Measurements from ENCODE around the gene CXCL11. TPM values are rescaled to one million over a fixed set of nuclear protein-coding genes. Genes with fewer than 3 reads are reported as not detected.
A peak's percentile ranks its signal among the peaks of the same experiment; 100 is the strongest.

Gene CXCL11
- total RNA-seq (2014; rRNA removed; shearing (Covaris generic); ENCODE audit: low replicate concordance) = not detected in 2 replicates

DNA sequence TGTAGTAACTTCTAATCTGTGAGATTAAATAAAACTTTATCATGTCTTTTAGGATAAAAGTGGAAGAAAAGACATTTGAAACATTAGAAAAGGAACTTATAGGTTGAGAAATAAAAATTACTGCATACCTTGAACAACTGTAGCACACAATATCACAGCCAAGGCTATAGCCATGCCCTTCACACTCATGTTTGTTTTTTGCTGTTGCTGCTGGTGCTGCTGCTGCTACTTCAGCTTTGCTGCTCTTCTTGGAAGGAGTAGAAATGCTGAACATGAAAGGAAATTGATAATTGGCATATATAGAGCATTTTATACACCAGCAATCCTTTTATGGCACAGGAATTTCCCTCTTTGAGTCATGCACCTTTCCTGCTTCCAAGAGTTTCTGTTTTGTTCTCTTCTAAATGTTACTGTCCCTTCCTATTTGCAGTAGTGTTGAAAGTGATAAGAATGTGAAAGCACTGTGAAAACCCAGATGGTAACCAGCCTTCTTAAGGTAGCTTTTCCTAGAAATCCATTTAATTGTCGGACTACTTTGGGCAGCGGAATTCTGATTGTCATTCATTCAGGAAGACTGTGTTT lies at the start of gene CXCL11:
TSS of gene CXCL11 (minus strand) at position 272 of the 582 bp plus-strand sequence. CDS start at position 189, 83 bp downstream.
- no peaks in the 10 kb centered on the region for H4K20me1 ChIP-seq (ENCODE audit: insufficient read depth, low read depth, low read length)
- H3K9me2 ChIP-seq (replicated peaks; ENCODE audit: insufficient read depth, low read length) = no peaks in the 10 kb centered on the region
- H3K36me3 ChIP-seq (ENCODE audit: insufficient read depth, low read length) = no peaks in the 10 kb centered on the region
- no peaks in the 10 kb centered on the region for H3K79me2 ChIP-seq (ENCODE audit: low read length)
- H3K9me3 ChIP-seq (ENCODE audit: low read length) = no peaks in the 10 kb centered on the region
- H3K27me3 ChIP-seq (ENCODE audit: low read length) = no peaks in the 10 kb centered on the region
- DNase-seq = no peak
- H3K4me3 ChIP-seq (ENCODE audit: low read length) = 0 out of 2 replicates have a peak within 1 kb of the TSS, but pooled peaks have one; percentile 24
- peak within 1 kb of the TSS; percentile 49 for H3K4me2 ChIP-seq (ENCODE audit: low read depth, low read length, poor library complexity, severe bottlenecking)
- H3K27ac ChIP-seq (ENCODE audit: low read length) = peak within 1 kb of the TSS; percentile 60; the same call in 1 of the 2 replicates
- no peak within 1 kb of the TSS; the same call in 1 of the 2 replicates for H2AFZ ChIP-seq (ENCODE audit: low read length)
- H3K4me1 ChIP-seq (ENCODE audit: low read length) = peaks cover 19% of the 10 kb centered on the region
- no peak within 1 kb of the TSS; the same call in 1 of the 2 replicates for H3K9ac ChIP-seq (ENCODE audit: low read length)

DNA sequence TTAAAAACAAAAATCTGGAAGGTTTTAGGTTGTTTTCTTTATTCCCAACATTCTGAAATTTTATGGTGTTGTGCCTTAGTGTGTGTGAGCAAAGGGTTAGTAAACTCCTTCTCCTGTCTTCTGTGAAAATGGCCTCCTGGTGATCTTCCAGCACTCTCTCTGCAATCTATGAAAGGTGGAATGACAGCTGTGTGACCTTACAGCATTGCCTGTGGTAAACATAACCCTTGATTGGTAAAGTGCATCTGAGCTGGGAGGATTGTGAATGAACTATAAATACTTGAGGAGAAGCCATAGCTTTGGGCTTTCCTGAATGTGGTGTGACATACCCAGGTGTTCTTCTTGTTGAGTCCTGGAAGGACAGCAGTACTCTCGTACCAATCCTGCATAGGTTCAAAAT lies 48.7 kb upstream of the CXCL11 start:
- no peaks in the 10 kb centered on the region for H3K27me3 ChIP-seq (ENCODE audit: low read length)
- no peaks in the 10 kb centered on the region for H3K79me2 ChIP-seq (ENCODE audit: low read length)

DNA sequence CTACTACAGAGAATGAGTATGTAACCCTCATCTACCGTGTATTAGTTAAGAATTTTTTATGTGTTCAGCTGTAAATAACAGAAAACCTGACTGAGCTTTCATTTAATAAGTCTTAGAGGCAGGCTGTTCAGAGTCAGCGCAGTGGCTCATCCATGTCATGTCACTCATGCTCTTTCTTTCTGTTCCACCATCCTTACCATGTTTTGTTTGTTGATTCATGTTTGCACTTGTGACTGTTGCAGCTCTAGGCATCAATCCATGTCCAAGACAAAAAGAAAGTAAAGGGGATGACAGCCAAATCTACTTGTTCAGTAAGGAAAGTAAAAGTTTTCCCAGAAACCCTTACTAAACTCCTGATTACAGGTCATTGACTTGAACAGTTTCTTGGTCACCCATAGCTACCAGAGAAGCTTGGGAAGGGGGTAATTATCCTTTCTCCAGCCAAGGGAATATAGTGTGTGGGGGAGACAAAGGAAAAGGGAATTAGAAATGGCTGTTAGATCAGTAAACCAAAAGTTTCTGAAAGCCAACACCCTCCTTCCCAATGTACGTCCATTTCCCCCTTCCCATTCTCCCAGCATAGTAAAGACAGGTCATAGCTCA lies 47.6 kb upstream of the CXCL11 start:
- Histone ChIP-seq H3K36me3 (ENCODE audit: insufficient read depth, low read length) (no peaks in the 10 kb centered on the region), H3K4me3 (ENCODE audit: low read length) (no peak overlapping the region), H3K79me2 (ENCODE audit: low read length) (no peaks in the 10 kb centered on the region), H4K20me1 (ENCODE audit: insufficient read depth, low read depth, low read length) (no peaks in the 10 kb centered on the region), H3K9me2 (replicated peaks; ENCODE audit: insufficient read depth, low read length) (no peaks in the 10 kb centered on the region), H3K27me3 (ENCODE audit: low read length) (no peaks in the 10 kb centered on the region), H3K4me2 (ENCODE audit: low read depth, low read length, poor library complexity, severe bottlenecking) (no peak overlapping the region), H3K9ac (ENCODE audit: low read length) (no peak overlapping the region), H3K9me3 (ENCODE audit: low read length) (no peaks in the 10 kb centered on the region), H2AFZ (ENCODE audit: low read length) (no peak overlapping the region), H3K27ac (ENCODE audit: low read length) (no peak overlapping the region), H3K4me1 (ENCODE audit: low read length) (no peaks in the 10 kb centered on the region)
- DNase-seq = no peak

More for the DNA sequence above, 48.7 kb upstream of the CXCL11 start:
- Histone ChIP-seq H3K4me2 (ENCODE audit: low read depth, low read length, poor library complexity, severe bottlenecking) (no peak overlapping the region), H3K36me3 (ENCODE audit: insufficient read depth, low read length) (no peaks in the 10 kb centered on the region), H3K9me3 (ENCODE audit: low read length) (no peaks in the 10 kb centered on the region), H3K27ac (ENCODE audit: low read length) (no peak overlapping the region), H3K9me2 (replicated peaks; ENCODE audit: insufficient read depth, low read length) (no peaks in the 10 kb centered on the region), H3K9ac (ENCODE audit: low read length) (no peak overlapping the region), H4K20me1 (ENCODE audit: insufficient read depth, low read depth, low read length) (no peaks in the 10 kb centered on the region), H3K4me1 (ENCODE audit: low read length) (no peaks in the 10 kb centered on the region), H3K4me3 (ENCODE audit: low read length) (no peak overlapping the region), H2AFZ (ENCODE audit: low read length) (no peak overlapping the region)
- no peak for DNase-seq

DNA sequence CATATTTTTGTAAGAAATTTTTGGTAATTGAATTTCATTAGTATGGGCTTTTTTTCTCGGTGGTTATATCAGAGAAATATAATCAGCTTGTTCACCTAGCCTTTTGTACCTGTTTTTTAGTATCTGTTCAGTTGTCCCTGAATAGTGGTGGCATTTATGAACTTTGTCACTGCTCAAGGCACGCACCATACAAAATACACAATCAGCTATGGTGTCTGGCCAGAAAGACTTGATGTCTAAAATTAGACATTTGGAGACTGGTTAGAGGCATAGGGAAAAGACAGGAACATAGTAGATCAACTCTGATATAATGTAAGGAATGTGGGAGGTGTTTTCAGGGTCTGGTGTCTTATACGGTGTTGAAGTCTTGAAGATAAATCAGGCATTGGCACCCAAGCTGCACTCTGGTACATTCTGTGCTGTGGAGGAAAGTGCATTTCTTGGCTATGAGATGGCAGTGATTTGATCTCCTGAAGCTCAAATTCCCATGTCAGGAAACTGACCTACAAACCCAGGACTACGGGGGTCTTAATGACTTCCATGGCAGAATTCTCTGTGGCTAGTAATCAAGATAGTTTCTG lies 42.3 kb upstream of the CXCL11 start:
- no peak overlapping the region for H3K4me2 ChIP-seq (ENCODE audit: low read depth, low read length, poor library complexity, severe bottlenecking)
- no peak overlapping the region for H3K4me3 ChIP-seq (ENCODE audit: low read length)
- no peak for DNase-seq
- H3K27me3 ChIP-seq (ENCODE audit: low read length) = no peaks in the 10 kb centered on the region
- no peak overlapping the region for H3K27ac ChIP-seq (ENCODE audit: low read length)
- no peaks in the 10 kb centered on the region for H3K9me2 ChIP-seq (replicated peaks; ENCODE audit: insufficient read depth, low read length)
- no peaks in the 10 kb centered on the region for H3K4me1 ChIP-seq (ENCODE audit: low read length)
- no peaks in the 10 kb centered on the region for H3K36me3 ChIP-seq (ENCODE audit: insufficient read depth, low read length)
- H3K9me3 ChIP-seq (ENCODE audit: low read length) = no peaks in the 10 kb centered on the region
- no peak overlapping the region for H2AFZ ChIP-seq (ENCODE audit: low read length)
- no peaks in the 10 kb centered on the region for H3K79me2 ChIP-seq (ENCODE audit: low read length)
- no peak overlapping the region for H3K9ac ChIP-seq (ENCODE audit: low read length)
- no peaks in the 10 kb centered on the region for H4K20me1 ChIP-seq (ENCODE audit: insufficient read depth, low read depth, low read length)

DNA sequence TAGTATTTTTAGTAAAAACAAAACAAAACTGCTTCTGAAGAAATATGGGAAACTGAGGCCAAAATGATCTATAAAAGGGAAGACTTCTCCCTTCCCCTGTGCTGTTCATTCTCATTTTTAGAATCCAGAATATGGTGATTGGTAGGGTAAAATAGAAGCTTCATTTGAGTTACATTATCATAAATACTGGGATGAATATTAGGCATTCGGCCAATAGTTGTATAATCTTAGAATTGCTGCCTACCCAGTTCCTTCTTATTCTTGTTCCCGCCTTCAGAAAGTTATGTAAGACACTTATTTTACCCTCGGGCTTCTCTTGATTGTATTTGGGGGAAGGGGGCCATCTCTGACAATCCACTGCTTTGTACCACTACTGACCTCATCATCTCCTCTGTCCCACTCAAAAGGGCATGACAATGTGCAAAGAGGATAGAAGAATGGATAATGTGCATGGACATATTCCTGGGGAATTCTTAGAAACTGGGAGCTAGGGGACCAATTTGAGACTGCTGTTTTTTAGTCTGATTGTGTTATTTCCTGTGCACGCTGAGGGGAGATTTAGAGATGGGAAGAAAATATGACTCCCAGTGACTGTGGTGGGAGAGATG lies 39.2 kb upstream of the CXCL11 start:
- Histone ChIP-seq H3K4me2 (ENCODE audit: low read depth, low read length, poor library complexity, severe bottlenecking) (no peak overlapping the region), H3K9ac (ENCODE audit: low read length) (no peak overlapping the region), H3K36me3 (ENCODE audit: insufficient read depth, low read length) (no peaks in the 10 kb centered on the region), H3K9me2 (replicated peaks; ENCODE audit: insufficient read depth, low read length) (no peaks in the 10 kb centered on the region), H3K9me3 (ENCODE audit: low read length) (no peaks in the 10 kb centered on the region), H3K4me1 (ENCODE audit: low read length) (no peaks in the 10 kb centered on the region), H3K79me2 (ENCODE audit: low read length) (no peaks in the 10 kb centered on the region), H3K4me3 (ENCODE audit: low read length) (no peak overlapping the region), H3K27ac (ENCODE audit: low read length) (no peak overlapping the region), H3K27me3 (ENCODE audit: low read length) (no peaks in the 10 kb centered on the region), H2AFZ (ENCODE audit: low read length) (no peak overlapping the region), H4K20me1 (ENCODE audit: insufficient read depth, low read depth, low read length) (no peaks in the 10 kb centered on the region)
- no peak for DNase-seq

DNA sequence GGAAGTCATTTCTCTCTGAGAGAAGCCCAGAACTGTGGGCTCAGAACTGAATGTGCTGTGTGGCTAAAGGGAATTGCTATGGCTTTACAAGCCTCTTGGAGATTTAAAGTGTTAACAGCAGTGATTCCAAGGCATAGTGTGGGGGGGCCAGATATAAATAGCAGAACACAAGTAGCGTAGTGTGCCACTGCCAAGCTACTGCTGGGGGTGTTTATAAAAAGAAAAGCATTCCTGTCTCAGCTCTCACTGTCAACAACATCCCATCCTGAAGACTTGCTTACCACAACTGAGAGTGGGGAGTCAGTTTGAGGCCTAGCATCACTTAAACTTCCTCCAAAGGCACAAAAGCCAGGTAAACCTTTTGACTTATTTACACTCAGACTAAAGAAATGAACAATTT lies 38.6 kb upstream of the CXCL11 start, which contains the start of gene ART3:
TSS of gene ART3 (plus strand) at position 242 of the 400 bp plus-strand sequence. CDS start 1,181 bp downstream, outside the sequence.
- H4K20me1 ChIP-seq (ENCODE audit: insufficient read depth, low read depth, low read length) = no peaks in the 10 kb centered on the region
- no peak within 1 kb of the TSS for H3K4me3 ChIP-seq (ENCODE audit: low read length)

DNA sequence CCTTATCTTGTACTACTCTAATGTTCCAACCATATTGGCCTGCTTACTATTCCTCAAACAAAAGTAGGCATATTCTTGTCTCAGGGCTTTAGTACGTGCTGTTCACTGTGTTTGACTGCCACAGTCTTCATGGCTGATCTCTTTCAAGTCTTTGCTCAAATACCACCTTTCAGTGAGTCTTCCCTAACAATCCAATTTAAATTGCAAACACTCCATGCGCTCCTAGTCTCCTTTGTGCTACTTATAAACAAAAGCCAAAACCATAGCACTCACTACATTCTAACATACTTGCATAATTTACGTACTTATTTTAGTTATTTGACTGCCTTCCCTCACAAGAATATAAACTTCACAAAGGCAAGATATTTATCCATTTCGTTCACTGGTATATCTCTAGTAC lies 36.9 kb upstream of the CXCL11 start:
- DNase-seq = no peak
- H3K27me3 ChIP-seq (ENCODE audit: low read length) = no peaks in the 10 kb centered on the region
- no peak overlapping the region for H3K4me3 ChIP-seq (ENCODE audit: low read length)
- H3K4me1 ChIP-seq (ENCODE audit: low read length) = no peaks in the 10 kb centered on the region
- no peaks in the 10 kb centered on the region for H4K20me1 ChIP-seq (ENCODE audit: insufficient read depth, low read depth, low read length)
- no peak overlapping the region for H3K4me2 ChIP-seq (ENCODE audit: low read depth, low read length, poor library complexity, severe bottlenecking)
- H3K36me3 ChIP-seq (ENCODE audit: insufficient read depth, low read length) = no peaks in the 10 kb centered on the region
- no peak overlapping the region for H3K27ac ChIP-seq (ENCODE audit: low read length)
- H3K9me2 ChIP-seq (replicated peaks; ENCODE audit: insufficient read depth, low read length) = no peaks in the 10 kb centered on the region
- no peak overlapping the region for H2AFZ ChIP-seq (ENCODE audit: low read length)
- no peaks in the 10 kb centered on the region for H3K9me3 ChIP-seq (ENCODE audit: low read length)
- no peak overlapping the region for H3K9ac ChIP-seq (ENCODE audit: low read length)
- H3K79me2 ChIP-seq (ENCODE audit: low read length) = no peaks in the 10 kb centered on the region

More for the DNA sequence above, 38.6 kb upstream of the CXCL11 start, which contains the start of gene ART3:
- Histone ChIP-seq H3K36me3 (ENCODE audit: insufficient read depth, low read length) (no peaks in the 10 kb centered on the region), H3K4me1 (ENCODE audit: low read length) (no peaks in the 10 kb centered on the region), H3K27ac (ENCODE audit: low read length) (no peak within 1 kb of the TSS), H2AFZ (ENCODE audit: low read length) (no peak within 1 kb of the TSS), H3K79me2 (ENCODE audit: low read length) (no peaks in the 10 kb centered on the region), H3K9ac (ENCODE audit: low read length) (no peak within 1 kb of the TSS), H3K27me3 (ENCODE audit: low read length) (no peaks in the 10 kb centered on the region), H3K4me2 (ENCODE audit: low read depth, low read length, poor library complexity, severe bottlenecking) (no peak within 1 kb of the TSS), H3K9me2 (replicated peaks; ENCODE audit: insufficient read depth, low read length) (no peaks in the 10 kb centered on the region), H3K9me3 (ENCODE audit: low read length) (no peaks in the 10 kb centered on the region)
- no peak for DNase-seq

DNA sequence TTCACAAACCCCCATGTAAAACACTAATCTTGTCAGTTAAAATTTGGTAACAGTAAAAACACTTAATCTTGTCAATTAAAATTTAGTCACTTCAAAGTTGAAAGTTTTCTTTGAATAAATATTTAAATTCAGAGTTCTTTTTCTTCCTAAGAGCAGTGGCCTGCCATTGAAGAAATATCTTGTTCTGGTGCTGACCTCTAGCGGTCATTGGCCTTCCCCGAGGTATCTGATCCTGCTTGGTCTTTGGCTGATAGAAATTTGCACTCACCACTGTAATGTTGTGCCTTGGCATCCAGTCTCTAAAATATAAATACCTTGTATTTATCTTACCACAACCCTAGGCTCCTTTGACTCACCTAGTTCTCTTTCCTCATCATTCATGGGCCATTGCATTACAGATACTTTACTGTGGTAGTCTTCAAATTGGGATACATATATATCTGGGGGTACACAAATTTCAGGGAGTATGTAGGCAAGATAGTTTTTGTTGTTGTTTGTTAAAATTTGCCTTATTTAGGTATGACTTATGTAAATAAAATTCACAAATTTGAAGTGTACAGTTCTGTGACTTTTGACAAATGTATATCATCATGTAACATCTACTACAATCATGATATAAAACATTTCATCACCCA lies 31.9 kb upstream of the CXCL11 start:
- Histone ChIP-seq H3K9me2 (replicated peaks; ENCODE audit: insufficient read depth, low read length) (no peaks in the 10 kb centered on the region), H3K4me2 (ENCODE audit: low read depth, low read length, poor library complexity, severe bottlenecking) (no peak overlapping the region), H3K27ac (ENCODE audit: low read length) (no peak overlapping the region), H3K36me3 (ENCODE audit: insufficient read depth, low read length) (no peaks in the 10 kb centered on the region), H3K27me3 (ENCODE audit: low read length) (no peaks in the 10 kb centered on the region), H2AFZ (ENCODE audit: low read length) (no peak overlapping the region), H4K20me1 (ENCODE audit: insufficient read depth, low read depth, low read length) (no peaks in the 10 kb centered on the region), H3K9me3 (ENCODE audit: low read length) (no peaks in the 10 kb centered on the region), H3K4me1 (ENCODE audit: low read length) (no peaks in the 10 kb centered on the region), H3K4me3 (ENCODE audit: low read length) (no peak overlapping the region), H3K79me2 (ENCODE audit: low read length) (no peaks in the 10 kb centered on the region), H3K9ac (ENCODE audit: low read length) (no peak overlapping the region)
- peak; percentile 84 for DNase-seq
